Stimulated activated CD4-positive, alpha-beta T cell treated with anti-CD3 and anti-CD28 coated beads, Interleukin-12 subunit alpha, Interleukin-12 subunit beta, amount 100 ng/mL, for 4 hours (primary cell): Measurements from ENCODE around the gene KLF1.
A peak's percentile ranks its signal among the peaks of the same experiment; 100 is the strongest.
"Not testable (repeated sequence)": the region's sequence is repeated elsewhere in the genome, so short reads cannot be mapped to it uniquely, and the experiment has no call there.

Source experiments
- DNase-seq: peaks from one replicate; pipeline ENCODE4 v3.0.0-alpha.2; 2020

The KLF1 gene

GRCh38 chr19:12886969-12887747 lies at the start of gene KLF1:
Gene KLF1 (minus strand): TSS chr19:12887201. CDS start chr19:12887140, 61 bp downstream.
- no peak for DNase-seq

GRCh38 chr19:12936582-12936981 lies 49.6 kb upstream of the KLF1 start:
- no peak for DNase-seq

GRCh38 chr19:12935071-12935470 lies 48.1 kb upstream of the KLF1 start:
- DNase-seq, result no peak

GRCh38 chr19:12933287-12934072 lies 46.5 kb upstream of the KLF1 start, which contains the start of gene FARSA:
Gene FARSA (minus strand): TSS chr19:12933711. CDS start chr19:12933696, 15 bp downstream.
- peak; percentile 88 for DNase-seq

- no peak for DNase-seq
These were observed 45.6 kb upstream of the KLF1 start for GRCh38 chr19:12932392-12933286.

GRCh38 chr19:12930002-12930645 lies 43.1 kb upstream of the KLF1 start:
- DNase-seq, result no peak

GRCh38 chr19:12924621-12925310 lies 37.8 kb upstream of the KLF1 start:
- no peak for DNase-seq

GRCh38 chr19:12922959-12923358 lies 36.0 kb upstream of the KLF1 start:
- DNase-seq, result no peak

GRCh38 chr19:12921047-12921446 lies 34.0 kb upstream of the KLF1 start:
- DNase-seq, result no peak

- no peak for DNase-seq
These were observed 31.3 kb upstream of the KLF1 start for GRCh38 chr19:12918253-12918652.

GRCh38 chr19:12915860-12916259 lies 28.9 kb upstream of the KLF1 start:
- not testable (repeated sequence) for DNase-seq

- DNase-seq, result no peak
These were observed 27.1 kb upstream of the KLF1 start for GRCh38 chr19:12913851-12914690.

- DNase-seq, result no peak
These were observed 26.1 kb upstream of the KLF1 start for GRCh38 chr19:12913011-12913561.

- no peak for DNase-seq
These were observed 25.6 kb upstream of the KLF1 start for GRCh38 chr19:12912571-12912970.

GRCh38 chr19:12907166-12907565 lies 20.2 kb upstream of the KLF1 start:
- no peak for DNase-seq

GRCh38 chr19:12899891-12900518 lies 13.0 kb upstream of the KLF1 start:
- no peak for DNase-seq

- no peak for DNase-seq
These were observed 9.5 kb upstream of the KLF1 start for GRCh38 chr19:12896460-12896859.

- DNase-seq, result no peak
These were observed 6.6 kb upstream of the KLF1 start for GRCh38 chr19:12893582-12893981.

GRCh38 chr19:12891553-12892021 lies 4.6 kb upstream of the KLF1 start:
- DNase-seq, result no peak
